ENCODE measurements around the gene TCTN2.
A peak's percentile ranks its signal among the peaks of the same experiment; 100 is the strongest.

TCTN2 gene

DNA sequence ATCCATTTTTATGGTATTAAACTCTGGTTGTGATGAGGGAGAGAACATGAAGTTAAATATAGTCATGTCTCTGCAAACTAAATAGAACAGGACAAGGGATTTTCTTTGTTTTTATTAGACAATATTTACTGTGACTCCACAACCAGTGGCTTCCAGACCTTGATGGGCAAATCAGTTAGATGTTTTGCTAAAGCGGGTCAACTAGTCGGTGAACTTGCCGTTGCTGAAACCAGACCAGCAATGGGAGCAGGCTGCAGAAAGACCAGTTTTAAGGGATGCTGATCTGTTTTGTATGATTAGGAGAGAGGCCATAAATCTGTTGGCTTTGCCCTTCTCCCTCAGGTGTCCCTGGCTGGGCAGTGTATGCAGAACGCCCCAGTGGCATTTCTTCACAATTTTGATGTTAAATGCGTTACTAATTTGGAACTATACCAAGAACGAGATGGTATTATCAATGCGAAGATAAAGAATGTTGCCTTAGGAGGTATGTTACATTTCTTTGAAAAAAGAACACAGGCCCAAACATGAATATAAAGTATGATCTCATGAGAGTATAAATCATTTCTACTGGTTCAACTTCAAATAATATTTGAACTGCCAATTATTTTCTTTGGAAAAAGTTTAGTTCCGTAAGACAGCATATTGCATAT, 19.4 kb downstream of the TCTN2 start:
- Histone ChIP-seq H3K9ac (ENCODE audit: low read depth, low read length) (no peak overlapping the region), H3K4me3 (ENCODE audit: low read depth, low read length) (no peak overlapping the region), H3K9me3 (ENCODE audit: control insufficient read depth, insufficient read depth, low read length) (no peaks in the 10 kb centered on the region), H3K27me3 (ENCODE audit: control insufficient read depth, insufficient read depth, low read length) (no peaks in the 10 kb centered on the region), H3K27ac (ENCODE audit: low read depth, low read length) (no peak overlapping the region), H3K4me1 (ENCODE audit: control insufficient read depth, insufficient read depth, low read length) (no peaks in the 10 kb centered on the region), H3K36me3 (ENCODE audit: control insufficient read depth, insufficient read depth, low read length) (peaks cover 5% of the 10 kb centered on the region; the same call in 1 of the 2 replicates)

DNA sequence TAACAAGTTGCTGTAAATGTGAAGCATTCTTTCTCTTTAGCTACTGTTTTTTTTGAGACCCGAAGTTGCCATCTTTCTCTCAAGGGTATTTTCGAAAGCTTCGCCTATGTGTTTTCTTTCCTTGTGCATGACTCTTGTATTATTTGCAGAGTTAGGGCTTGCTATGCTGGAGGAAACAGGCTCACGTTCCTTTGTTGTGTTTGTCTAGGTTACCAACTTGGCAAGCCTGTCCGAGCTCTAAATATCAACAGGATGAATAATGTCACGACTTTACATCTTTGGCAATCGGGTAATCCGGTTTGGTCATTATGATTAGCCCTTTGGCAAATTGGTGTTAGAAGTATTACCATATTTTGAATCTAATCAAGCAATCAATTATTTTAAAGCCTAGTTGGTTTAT, 25.3 kb downstream of the TCTN2 start:
- peaks cover 16% of the 10 kb centered on the region for H3K36me3 ChIP-seq (ENCODE audit: control insufficient read depth, insufficient read depth, low read length)
- H3K9ac ChIP-seq (ENCODE audit: low read depth, low read length) = no peak overlapping the region
- no peaks in the 10 kb centered on the region for H3K9me3 ChIP-seq (ENCODE audit: control insufficient read depth, insufficient read depth, low read length)
- H3K4me3 ChIP-seq (ENCODE audit: low read depth, low read length) = no peak overlapping the region
- no peaks in the 10 kb centered on the region for H3K4me1 ChIP-seq (ENCODE audit: control insufficient read depth, insufficient read depth, low read length)
- H3K27ac ChIP-seq (ENCODE audit: low read depth, low read length) = no peak overlapping the region
- H3K27me3 ChIP-seq (ENCODE audit: control insufficient read depth, insufficient read depth, low read length) = no peaks in the 10 kb centered on the region

DNA sequence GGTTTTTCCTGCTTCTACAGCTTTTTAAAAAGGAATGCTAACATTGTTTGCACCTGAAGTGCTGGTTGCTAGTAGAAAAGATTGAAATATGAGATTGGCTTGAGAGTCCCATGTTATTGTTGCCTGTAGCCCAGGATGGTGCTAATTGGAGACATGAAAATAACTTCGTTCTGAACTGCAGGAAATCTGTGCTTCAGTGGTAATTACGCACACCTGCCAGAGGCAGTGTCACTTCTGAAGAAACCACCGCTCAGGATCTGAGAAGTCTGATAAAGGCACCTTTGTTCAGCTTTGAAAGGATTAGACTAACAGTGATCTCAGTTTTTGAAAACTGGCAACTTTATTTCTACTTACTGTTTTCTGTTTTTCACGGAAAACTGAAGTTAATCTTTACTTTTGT, 25.7 kb downstream of the TCTN2 start:
- Histone ChIP-seq H3K4me1 (ENCODE audit: control insufficient read depth, insufficient read depth, low read length) (no peaks in the 10 kb centered on the region), H3K27ac (ENCODE audit: low read depth, low read length) (no peak overlapping the region)

DNA sequence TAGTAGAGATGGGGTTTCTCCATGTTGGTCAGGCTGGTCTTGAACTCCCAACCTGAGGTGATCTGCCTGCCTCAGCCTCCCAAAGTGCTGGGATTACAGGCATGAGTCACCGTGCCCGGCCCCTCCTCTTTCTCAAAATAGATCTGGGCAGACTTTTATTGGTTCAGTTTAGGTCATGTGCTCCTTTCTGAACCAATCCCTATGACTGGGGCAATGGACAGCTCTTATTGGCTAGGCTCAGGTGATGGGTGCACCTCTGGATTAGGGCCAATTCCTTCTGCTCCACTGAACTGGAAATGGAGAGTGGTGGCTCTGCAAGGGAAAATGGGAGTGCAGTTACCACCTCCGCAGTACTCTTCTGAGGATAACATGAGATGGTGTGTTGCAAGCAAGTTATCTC, 35.0 kb downstream of the TCTN2 start:
- Histone ChIP-seq H3K4me1 (ENCODE audit: control insufficient read depth, insufficient read depth, low read length) (no peaks in the 10 kb centered on the region), H3K27me3 (ENCODE audit: control insufficient read depth, insufficient read depth, low read length) (no peaks in the 10 kb centered on the region), H3K4me3 (ENCODE audit: low read depth, low read length) (no peak overlapping the region), H3K9me3 (ENCODE audit: control insufficient read depth, insufficient read depth, low read length) (no peaks in the 10 kb centered on the region), H3K36me3 (ENCODE audit: control insufficient read depth, insufficient read depth, low read length) (peaks cover under 1% of the 10 kb centered on the region; the same call in 1 of the 2 replicates), H3K27ac (ENCODE audit: low read depth, low read length) (no peak overlapping the region), H3K9ac (ENCODE audit: low read depth, low read length) (no peak overlapping the region)

More for the DNA sequence above, 25.7 kb downstream of the TCTN2 start:
- H3K4me3 ChIP-seq (ENCODE audit: low read depth, low read length) = no peak overlapping the region
- H3K27me3 ChIP-seq (ENCODE audit: control insufficient read depth, insufficient read depth, low read length) = no peaks in the 10 kb centered on the region
- no peaks in the 10 kb centered on the region for H3K9me3 ChIP-seq (ENCODE audit: control insufficient read depth, insufficient read depth, low read length)
- no peak overlapping the region for H3K9ac ChIP-seq (ENCODE audit: low read depth, low read length)
- H3K36me3 ChIP-seq (ENCODE audit: control insufficient read depth, insufficient read depth, low read length) = peaks cover 16% of the 10 kb centered on the region

DNA sequence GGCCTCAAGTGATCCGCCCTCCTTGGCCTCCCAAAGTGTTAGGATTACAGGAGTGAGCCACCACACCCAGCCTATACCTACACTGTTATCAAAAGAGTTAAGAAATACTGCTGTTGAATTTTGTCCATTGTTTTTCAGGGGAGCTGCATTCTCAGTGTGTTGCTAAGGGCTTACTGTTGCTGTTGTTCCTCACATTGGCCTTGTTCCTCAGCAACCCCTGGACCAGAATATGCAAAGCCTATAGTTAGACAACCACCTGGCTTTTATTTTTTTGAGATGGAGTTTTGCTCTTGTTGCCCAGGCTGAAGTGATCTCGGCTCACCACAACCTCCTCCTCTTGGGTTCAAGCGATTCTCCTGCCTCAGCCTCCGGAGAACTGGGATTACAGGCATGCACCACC, 36.6 kb downstream of the TCTN2 start:
- Histone ChIP-seq H3K4me3 (ENCODE audit: low read depth, low read length) (no peak overlapping the region), H3K4me1 (ENCODE audit: control insufficient read depth, insufficient read depth, low read length) (no peaks in the 10 kb centered on the region), H3K27ac (ENCODE audit: low read depth, low read length) (no peak overlapping the region), H3K27me3 (ENCODE audit: control insufficient read depth, insufficient read depth, low read length) (no peaks in the 10 kb centered on the region), H3K9ac (ENCODE audit: low read depth, low read length) (no peak overlapping the region), H3K36me3 (ENCODE audit: control insufficient read depth, insufficient read depth, low read length) (no peaks in the 10 kb centered on the region; the same call in 1 of the 2 replicates), H3K9me3 (ENCODE audit: control insufficient read depth, insufficient read depth, low read length) (no peaks in the 10 kb centered on the region)

DNA sequence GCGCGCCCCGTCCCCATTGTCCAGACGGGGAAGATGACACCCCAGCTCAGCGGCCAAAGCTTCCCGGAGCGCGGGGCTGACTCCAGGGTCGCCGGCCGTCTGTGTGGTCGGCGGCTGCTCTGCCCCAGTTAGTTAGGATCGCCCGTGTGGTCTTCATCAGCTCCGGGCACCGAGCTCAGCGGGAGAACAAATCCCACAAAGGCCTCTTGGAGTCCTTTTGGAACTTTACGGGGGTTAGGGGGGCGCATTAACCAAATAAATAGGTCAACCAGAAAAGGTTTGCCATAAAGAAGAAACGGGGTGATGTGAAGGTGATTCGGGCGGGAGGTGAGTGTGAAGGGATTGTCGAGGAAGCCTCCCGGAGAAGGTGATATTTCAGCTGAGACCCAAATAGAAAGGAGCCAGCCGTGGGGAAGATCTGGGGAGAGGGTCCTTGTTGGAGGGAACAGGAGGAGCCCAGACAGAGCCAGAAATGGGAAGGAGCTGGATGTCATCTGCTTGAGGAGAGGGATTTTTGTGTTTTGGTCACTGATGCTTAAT, 41.9 kb downstream of the TCTN2 start:
- Histone ChIP-seq H3K36me3 (ENCODE audit: control insufficient read depth, insufficient read depth, low read length) (peaks cover 8% of the 10 kb centered on the region; the same call in 1 of the 2 replicates), H3K4me3 (ENCODE audit: low read depth, low read length) (peak overlapping the region; percentile 96), H3K27me3 (ENCODE audit: control insufficient read depth, insufficient read depth, low read length) (no peaks in the 10 kb centered on the region), H3K9ac (ENCODE audit: low read depth, low read length) (peak overlapping the region; percentile 92), H3K9me3 (ENCODE audit: control insufficient read depth, insufficient read depth, low read length) (no peaks in the 10 kb centered on the region), H3K4me1 (ENCODE audit: control insufficient read depth, insufficient read depth, low read length) (peaks cover 14% of the 10 kb centered on the region), H3K27ac (ENCODE audit: low read depth, low read length) (peak overlapping the region; percentile 78)

DNA sequence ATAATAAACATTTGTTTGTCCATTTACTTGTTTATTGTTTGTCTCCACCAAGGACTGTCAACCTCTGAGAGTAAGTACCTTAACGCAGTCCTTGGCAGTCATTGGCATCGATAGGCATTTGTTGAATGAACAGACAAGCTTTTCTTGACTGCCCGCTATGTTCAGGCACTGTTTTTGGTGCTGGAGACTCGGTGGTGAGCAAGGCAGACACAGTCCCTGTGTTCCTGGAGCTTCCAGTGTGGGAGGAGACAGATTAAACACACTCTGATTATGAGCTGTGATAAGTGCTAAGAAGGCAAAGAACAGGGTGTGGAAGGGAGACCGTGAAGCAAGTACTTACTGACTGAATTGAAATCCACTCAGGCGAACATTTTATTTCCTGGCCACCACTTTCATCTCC, 42.5 kb downstream of the TCTN2 start:
- H3K27me3 ChIP-seq (ENCODE audit: control insufficient read depth, insufficient read depth, low read length) = no peaks in the 10 kb centered on the region
- peak overlapping the region; percentile 92 for H3K9ac ChIP-seq (ENCODE audit: low read depth, low read length)
- peaks cover 14% of the 10 kb centered on the region for H3K4me1 ChIP-seq (ENCODE audit: control insufficient read depth, insufficient read depth, low read length)
- no peaks in the 10 kb centered on the region for H3K9me3 ChIP-seq (ENCODE audit: control insufficient read depth, insufficient read depth, low read length)
- no peak overlapping the region for H3K27ac ChIP-seq (ENCODE audit: low read depth, low read length)
- peak overlapping the region; percentile 96 for H3K4me3 ChIP-seq (ENCODE audit: low read depth, low read length)
- H3K36me3 ChIP-seq (ENCODE audit: control insufficient read depth, insufficient read depth, low read length) = peaks cover 13% of the 10 kb centered on the region

DNA sequence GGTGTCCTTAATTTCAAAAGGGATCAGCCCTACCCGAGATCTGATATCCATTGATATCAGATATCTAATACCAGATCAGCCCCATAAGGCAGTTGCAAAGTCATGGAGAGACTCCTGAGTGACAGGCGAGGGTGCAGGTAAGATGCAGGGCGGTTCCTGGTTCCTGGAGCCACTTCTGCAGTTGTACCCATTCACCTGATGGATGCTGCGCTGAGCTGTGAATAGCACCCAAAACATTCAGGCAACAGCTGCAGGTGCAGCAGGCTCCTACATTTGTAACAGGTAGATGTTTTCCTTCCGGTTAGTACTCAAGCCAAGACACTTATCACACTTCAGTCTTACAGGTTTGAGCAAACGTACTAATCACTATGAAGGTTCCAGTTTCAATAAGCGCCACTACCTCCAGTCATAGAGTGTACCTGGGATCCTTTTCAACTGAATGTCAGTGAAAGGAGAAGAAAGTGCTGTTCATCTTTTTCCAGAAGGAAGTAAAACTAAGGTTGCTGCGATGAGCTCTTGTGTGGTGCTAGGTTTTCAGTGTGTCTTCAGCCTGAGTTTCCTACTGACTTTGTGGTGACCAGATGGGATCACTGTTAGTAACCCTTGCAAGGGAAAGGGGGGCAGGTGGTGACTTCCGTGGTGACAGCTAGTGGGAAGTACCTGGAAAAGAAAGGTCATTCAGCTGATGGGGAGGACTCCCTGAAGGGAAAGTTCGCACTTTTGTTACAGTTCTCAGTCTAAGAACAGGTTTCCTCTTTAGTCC, 43.1 kb downstream of the TCTN2 start:
- Histone ChIP-seq H3K4me1 (ENCODE audit: control insufficient read depth, insufficient read depth, low read length) (peaks cover 14% of the 10 kb centered on the region), H3K9ac (ENCODE audit: low read depth, low read length) (peak overlapping the region; percentile 92; the same call in 1 of the 2 replicates), H3K27me3 (ENCODE audit: control insufficient read depth, insufficient read depth, low read length) (no peaks in the 10 kb centered on the region), H3K27ac (ENCODE audit: low read depth, low read length) (no peak overlapping the region), H3K9me3 (ENCODE audit: control insufficient read depth, insufficient read depth, low read length) (no peaks in the 10 kb centered on the region), H3K4me3 (ENCODE audit: low read depth, low read length) (peak overlapping the region; percentile 96), H3K36me3 (ENCODE audit: control insufficient read depth, insufficient read depth, low read length) (peaks cover 19% of the 10 kb centered on the region)

DNA sequence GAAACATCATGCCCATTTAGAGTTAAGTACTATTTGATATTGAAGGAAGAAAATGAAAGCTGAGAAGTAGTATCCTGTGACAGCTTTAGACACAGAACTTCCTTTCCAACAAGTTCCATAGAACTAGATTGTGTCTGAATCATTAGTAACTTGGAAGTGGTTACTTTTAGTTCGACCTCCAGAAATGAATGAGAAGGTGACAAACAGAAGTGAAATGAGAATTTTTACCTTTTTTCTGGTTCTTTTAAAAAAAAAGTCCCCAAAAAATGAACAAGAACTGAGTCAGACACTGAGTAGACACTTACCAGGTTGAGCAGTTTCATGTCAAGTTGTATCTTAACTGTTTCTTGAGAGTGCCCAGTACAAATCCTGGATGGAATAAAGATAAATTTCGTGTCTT, 44.3 kb downstream of the TCTN2 start:
- Histone ChIP-seq H3K9me3 (ENCODE audit: control insufficient read depth, insufficient read depth, low read length) (no peaks in the 10 kb centered on the region), H3K36me3 (ENCODE audit: control insufficient read depth, insufficient read depth, low read length) (peaks cover 31% of the 10 kb centered on the region), H3K27me3 (ENCODE audit: control insufficient read depth, insufficient read depth, low read length) (no peaks in the 10 kb centered on the region), H3K27ac (ENCODE audit: low read depth, low read length) (no peak overlapping the region), H3K4me3 (ENCODE audit: low read depth, low read length) (no peak overlapping the region), H3K9ac (ENCODE audit: low read depth, low read length) (no peak overlapping the region), H3K4me1 (ENCODE audit: control insufficient read depth, insufficient read depth, low read length) (peaks cover 14% of the 10 kb centered on the region)

DNA sequence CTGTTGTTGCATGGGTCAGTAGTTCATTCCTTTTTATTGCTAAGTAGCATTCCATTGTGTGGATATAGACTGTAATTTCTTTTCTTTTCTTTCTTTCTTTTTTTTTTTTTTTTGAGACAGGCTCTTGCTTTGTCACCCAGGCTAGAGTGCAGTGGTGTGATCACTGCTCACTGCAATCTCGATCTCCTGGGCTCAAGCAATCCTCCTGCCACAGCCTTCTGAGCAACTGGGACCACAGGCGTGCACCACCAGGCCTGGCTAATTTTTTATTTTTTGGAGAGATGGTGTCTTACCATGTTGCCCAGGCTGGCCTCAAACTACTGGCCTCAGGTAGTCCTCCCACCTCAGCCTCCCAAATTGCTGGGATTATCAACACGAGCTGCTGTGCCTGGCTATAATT, 46.4 kb downstream of the TCTN2 start:
- Histone ChIP-seq H3K4me3 (ENCODE audit: low read depth, low read length) (no peak overlapping the region), H3K4me1 (ENCODE audit: control insufficient read depth, insufficient read depth, low read length) (peaks cover 14% of the 10 kb centered on the region), H3K27ac (ENCODE audit: low read depth, low read length) (no peak overlapping the region)

More for the DNA sequence above, 46.4 kb downstream of the TCTN2 start:
- Histone ChIP-seq H3K36me3 (ENCODE audit: control insufficient read depth, insufficient read depth, low read length) (peaks cover 52% of the 10 kb centered on the region), H3K9me3 (ENCODE audit: control insufficient read depth, insufficient read depth, low read length) (no peaks in the 10 kb centered on the region), H3K9ac (ENCODE audit: low read depth, low read length) (no peak overlapping the region), H3K27me3 (ENCODE audit: control insufficient read depth, insufficient read depth, low read length) (no peaks in the 10 kb centered on the region)

All from HUES48 (cell line).